H1 (cell line): ENCODE results near the gene GDPD4. TPM values are rescaled to one million over a fixed set of nuclear protein-coding genes. Genes with fewer than 3 reads are reported as not detected.

Source experiments
- CHD7 ChIP-seq: fragments of 300-600 bp; sonication (generic); IDR thresholded peaks from 2 replicates; pipeline ENCODE4 v1.7.1; 2012; ENCODE audit warnings: low read length, moderate library complexity, mild to moderate bottlenecking, inconsistent platforms; ENCODE audit not compliant: insufficient replicate concordance
- CTBP2 ChIP-seq: IDR thresholded peaks from 2 replicates; pipeline ENCODE4 v1.7.0; 2011; ENCODE audit warnings: borderline replicate concordance, mild to moderate bottlenecking, moderate library complexity, mixed read lengths, low read length; ENCODE audit not compliant: insufficient read depth, insufficient read length
- CTCF ChIP-seq, 3 experiments: IDR thresholded peaks; 1 replicate in 2 of 3; 2 replicates in 1 of 3; pipeline versions ENCODE4 v1.5.1 to v1.6.1; 2011; ENCODE audit warnings: low read length in 3 of 3, mild to moderate bottlenecking in 3 of 3, inconsistent platforms in 2 of 3, low read depth in 1 of 3, moderate library complexity in 1 of 3; ENCODE audit not compliant: insufficient read depth in 1 of 3; ENCODE audit errors: control extremely low read depth in 1 of 3
- KDM4A ChIP-seq: IDR thresholded peaks from one replicate; pipeline ENCODE4 v1.7.1; 2012; ENCODE audit warnings: low read depth, mild to moderate bottlenecking, moderate library complexity, low read length, inconsistent platforms; ENCODE audit not compliant: severe bottlenecking
- SIRT6 ChIP-seq: IDR thresholded peaks from one replicate; pipeline ENCODE4 v1.7.1; 2012; ENCODE audit warnings: low read length, inconsistent platforms
- polyA plus RNA-seq, 7 experiments: library from polyadenylated mRNA; depleted of rRNA in 3 of 7; stranded (reverse) in 5 of 7; unstranded in 2 of 7; fragments of >200 nt in 5 of 7; fragments of 200-250 nt in 2 of 7; gene quantifications; 1 replicate in 5 of 7; 2 replicates in 1 of 7; 4 replicates in 1 of 7; pipeline versions ENCODE4 v1.2.1 to v1.2.3, GENCODE V29; 2011 to 2013; ENCODE audit warnings: missing spikeins in 2 of 7, mixed read lengths in 2 of 7
- total RNA-seq: library from RNA; stranded (reverse); fragmentation: NEBNext Ultra II Directional; extraction: Animal tissue kit (Norgen Biotek cat#: 25700); gene quantifications from 2 replicates; pipeline ENCODE4 v1.2.1, GENCODE V29; 2021

GDPD4 gene
- total and polyA plus RNA-seq, 2 of the 8 experiments (the other 6 are each of a cell fraction or from before 2014, with no cell fraction given): not detected

GRCh38 chr11:77262803-77263202, 38.7 kb downstream of the GDPD4 start (continued):
- no peak for TF ChIP-seq KDM4A
- no peak for TF ChIP-seq CTBP2
- no peak for TF ChIP-seq CHD7
- TF ChIP-seq SIRT6: no peak
- TF ChIP-seq CTCF (IDR thresholded peaks at IDR 0.05; ENCODE audit: control extremely low read depth in 1 of 3, insufficient read depth in 1 of 3, low read depth in 1 of 3, low read length in 3 of 3): no peak
